GF-D8 (cell line): Measurements from ENCODE around the gene TMEM43.

ENCODE experiments used
- DNase-seq: peaks from one replicate; lab custom pipeline; 2025; lab: John Stamatoyannopoulos, UW

Gene TMEM43

GRCh38 chr3:14122301-14122700 lies 2.6 kb upstream of the TMEM43 start:
- no peak for DNase-seq

- DNase-seq = no peak
These were observed 1.3 kb upstream of the TMEM43 start for GRCh38 chr3:14123308-14124222.

GRCh38 chr3:14124223-14124614 lies 633 bp upstream of the TMEM43 start:
- DNase-seq = peak; percentile 66

GRCh38 chr3:14125193-14126016 lies 553 bp downstream of the TMEM43 start:
- no peak for DNase-seq

GRCh38 chr3:14126017-14126886 lies 1.4 kb downstream of the TMEM43 start:
- DNase-seq = no peak

GRCh38 chr3:14126887-14127505 lies 2.1 kb downstream of the TMEM43 start:
- no peak for DNase-seq

- no peak for DNase-seq
These were observed 2.8 kb downstream of the TMEM43 start for GRCh38 chr3:14127516-14128161.

GRCh38 chr3:14128724-14129123 lies 3.9 kb downstream of the TMEM43 start:
- DNase-seq = no peak

GRCh38 chr3:14129296-14129695 lies 4.4 kb downstream of the TMEM43 start:
- DNase-seq = no peak

GRCh38 chr3:14130230-14130629 lies 5.4 kb downstream of the TMEM43 start:
- DNase-seq = no peak

- no peak for DNase-seq
These were observed 5.9 kb downstream of the TMEM43 start for GRCh38 chr3:14130707-14131106.

GRCh38 chr3:14131134-14131533 lies 6.3 kb downstream of the TMEM43 start:
- no peak for DNase-seq

- DNase-seq = no peak
These were observed 7.3 kb downstream of the TMEM43 start for GRCh38 chr3:14132120-14132519.

- DNase-seq = no peak
These were observed 7.8 kb downstream of the TMEM43 start for GRCh38 chr3:14132689-14133088.

- DNase-seq = no peak
These were observed 8.4 kb downstream of the TMEM43 start for GRCh38 chr3:14133188-14133800.

- no peak for DNase-seq
These were observed 9.0 kb downstream of the TMEM43 start for GRCh38 chr3:14133876-14134275.

- DNase-seq = no peak
These were observed 9.4 kb downstream of the TMEM43 start for GRCh38 chr3:14134291-14134690.

- no peak for DNase-seq
These were observed 10.7 kb downstream of the TMEM43 start for GRCh38 chr3:14135581-14135980.

GRCh38 chr3:14137004-14137403 lies 12.2 kb downstream of the TMEM43 start:
- no peak for DNase-seq

GRCh38 chr3:14137445-14137844 lies 12.6 kb downstream of the TMEM43 start:
- no peak for DNase-seq
